Right lobe of liver (tissue), 4 donors: ENCODE results near the gene KCNG4.

ENCODE experiments used
- POLR2A ChIP-seq: fragments of 450-650 bp; IDR thresholded peaks from one replicate; pipeline ENCODE4 v1.6.1; 2017; ENCODE audit warnings: antibody characterized with exemption, mild to moderate bottlenecking
- TF ChIP-seq, protein P1 (sequence below), 4 donors: fragments of 200-600 bp in 3 of 4; fragments of 450-650 bp in 1 of 4; IDR thresholded peaks; one replicate each; pipeline versions ENCODE4 v1.5.1 to v1.8.0; 2016 to 2022; ENCODE audit warnings: antibody characterized with exemption in 4 of 4, mild to moderate bottlenecking in 2 of 4
- donor health status: DM: no; HTN: no; CAD: no.
- donor health status: DM: no; HTN: no; CAD: no.
- donor health status: DM: no; HTN: yes; CAD: no.

DNA sequence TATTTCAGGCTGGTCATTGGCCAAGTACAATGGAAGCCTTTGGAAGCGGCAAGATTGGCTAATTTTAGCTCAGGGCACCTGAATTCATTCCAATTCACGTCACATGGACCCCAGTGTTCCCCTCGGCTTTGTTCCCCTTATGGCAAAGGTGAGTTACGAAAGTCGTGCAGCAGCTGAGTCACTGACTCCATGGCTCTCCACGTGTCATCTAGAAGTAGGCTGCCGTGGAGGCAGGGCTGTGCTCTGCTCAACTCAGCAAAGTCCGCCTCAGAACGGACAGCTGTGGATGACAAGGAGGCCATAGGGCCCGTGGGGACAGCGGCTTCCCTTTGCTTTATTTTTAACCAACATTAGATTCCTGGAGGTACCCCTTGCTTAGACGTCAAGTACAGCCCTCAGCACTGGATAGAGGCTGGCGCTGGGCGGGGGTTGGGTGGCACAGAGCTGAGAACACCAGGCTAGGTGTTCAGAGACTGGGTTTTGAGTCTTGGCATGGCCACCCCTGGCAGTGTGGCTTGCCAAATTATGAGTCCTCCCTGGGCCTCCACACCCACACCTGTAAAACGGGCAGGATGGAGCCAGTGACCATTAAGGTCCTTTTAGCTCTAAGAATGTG is 25.3 kb downstream of the KCNG4 start:
- TF ChIP-seq, protein P1, sequence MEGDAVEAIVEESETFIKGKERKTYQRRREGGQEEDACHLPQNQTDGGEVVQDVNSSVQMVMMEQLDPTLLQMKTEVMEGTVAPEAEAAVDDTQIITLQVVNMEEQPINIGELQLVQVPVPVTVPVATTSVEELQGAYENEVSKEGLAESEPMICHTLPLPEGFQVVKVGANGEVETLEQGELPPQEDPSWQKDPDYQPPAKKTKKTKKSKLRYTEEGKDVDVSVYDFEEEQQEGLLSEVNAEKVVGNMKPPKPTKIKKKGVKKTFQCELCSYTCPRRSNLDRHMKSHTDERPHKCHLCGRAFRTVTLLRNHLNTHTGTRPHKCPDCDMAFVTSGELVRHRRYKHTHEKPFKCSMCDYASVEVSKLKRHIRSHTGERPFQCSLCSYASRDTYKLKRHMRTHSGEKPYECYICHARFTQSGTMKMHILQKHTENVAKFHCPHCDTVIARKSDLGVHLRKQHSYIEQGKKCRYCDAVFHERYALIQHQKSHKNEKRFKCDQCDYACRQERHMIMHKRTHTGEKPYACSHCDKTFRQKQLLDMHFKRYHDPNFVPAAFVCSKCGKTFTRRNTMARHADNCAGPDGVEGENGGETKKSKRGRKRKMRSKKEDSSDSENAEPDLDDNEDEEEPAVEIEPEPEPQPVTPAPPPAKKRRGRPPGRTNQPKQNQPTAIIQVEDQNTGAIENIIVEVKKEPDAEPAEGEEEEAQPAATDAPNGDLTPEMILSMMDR (IDR thresholded peaks at IDR 0.05), result no peak
- TF ChIP-seq POLR2A, result no peak
